Sciatic nerve (tissue), 2 donors: ENCODE data around the gene DBNL. TPM values are rescaled to one million over a fixed set of nuclear protein-coding genes. Genes with fewer than 3 reads are reported as not detected.

Experiments used
- ATAC-seq: fragments of 200-7000 bp; cut with Tn5 transposase; one replicate; pipeline ENCODE4 v1.9.1; 2020; ENCODE audit warnings: mild to moderate bottlenecking, moderate library complexity
- DNase-seq: peaks from one replicate; pipeline ENCODE4 v3.0.0-alpha.2; 2020; ENCODE audit warnings: low spot score
- intact Hi-C: fragments of 100-400 bp; cut with DNase I; formaldehyde crosslinking; loops from one replicate; pipeline ENCODE4 v1.14.2; 2022
- total RNA-seq: library from RNA; stranded (reverse); fragmentation: NEBNext Ultra II Directional; extraction: Animal tissue kit (Norgen Biotek cat#: 25700); gene quantifications from one replicate; pipeline ENCODE4 v1.2.1, GENCODE V29; 2021
- donor health status: DM: no; HTN: no; CAD: no.
- donor health status: DM: no; HTN: no; CAD: no.

DBNL gene
- total RNA-seq, 1 donor from 2014 or later = 85.1 TPM

- intact Hi-C loops = loop anchor here (10.0 kb wide), 1 partner anchor 112 kb away; the partner anchor contains the start of gene GCK
- peak; percentile 87 for DNase-seq
- peak; percentile 53 for ATAC-seq
Measured at GRCh38 chr7:44072364-44073231, 28.1 kb downstream of the DBNL start.

DNA sequence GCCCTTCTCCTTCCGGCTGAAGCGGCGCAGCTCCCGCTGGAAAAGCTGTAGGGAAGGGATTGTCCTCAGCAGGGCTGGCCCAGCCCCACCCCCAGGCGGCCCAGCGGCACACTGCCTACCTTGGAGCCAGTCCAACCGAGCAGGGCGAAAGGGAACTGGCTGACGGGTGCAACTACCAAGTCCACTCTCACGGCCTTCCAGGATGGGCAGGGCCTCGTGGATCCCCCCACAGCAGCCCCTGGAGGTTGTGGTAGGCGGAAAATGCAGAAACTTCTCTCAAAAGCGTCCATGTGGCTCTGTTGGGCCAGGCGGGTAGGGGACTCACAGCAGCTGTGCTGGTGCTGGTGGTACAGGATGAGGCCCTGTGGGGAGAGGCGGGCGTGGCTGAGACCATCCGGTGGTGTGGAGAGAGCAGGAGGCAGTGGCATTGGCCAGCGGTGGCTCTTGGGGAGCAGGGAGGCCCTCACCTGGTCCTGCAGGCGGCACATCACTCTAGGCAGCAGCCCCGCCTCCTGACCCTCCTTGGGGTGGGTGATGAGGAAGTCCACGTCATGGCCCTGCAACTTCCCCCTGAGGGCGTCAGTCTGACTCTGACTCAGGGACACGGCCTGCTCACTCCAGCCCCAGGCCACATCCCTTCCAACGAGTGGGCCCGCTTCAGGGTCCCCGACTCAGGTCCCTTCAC is 29.3 kb downstream of the DBNL start:
- ATAC-seq = peak; percentile 76
- intact Hi-C loops = loop anchor here (10.0 kb wide), 1 partner anchor 111 kb away; the partner anchor contains the start of gene GCK

DNA sequence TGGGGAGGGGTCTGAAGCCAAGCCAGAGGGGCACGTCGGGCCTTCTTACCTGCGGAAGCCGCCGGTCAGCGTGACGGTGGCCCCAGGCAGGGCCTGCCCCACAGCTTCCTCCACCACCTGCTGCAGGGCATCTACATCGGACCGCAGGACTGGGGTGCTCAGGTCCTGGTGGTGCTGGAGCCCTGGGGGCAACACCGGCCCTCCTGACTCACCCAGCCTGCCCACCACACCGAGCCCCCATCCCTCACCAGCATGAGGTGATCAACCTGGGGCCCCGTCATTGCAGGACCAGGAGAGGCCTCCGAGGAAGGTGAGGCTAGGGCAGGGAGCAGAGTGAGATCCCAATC is 29.8 kb downstream of the DBNL start:
- DNase-seq = no peak
- peak; percentile 2 for ATAC-seq
- intact Hi-C loops = loop anchor here (10.0 kb wide), 1 partner anchor 110 kb away; the partner anchor contains the start of gene GCK

More for the DNA sequence above, 29.3 kb downstream of the DBNL start:
- DNase-seq = peak; percentile 83

DNA sequence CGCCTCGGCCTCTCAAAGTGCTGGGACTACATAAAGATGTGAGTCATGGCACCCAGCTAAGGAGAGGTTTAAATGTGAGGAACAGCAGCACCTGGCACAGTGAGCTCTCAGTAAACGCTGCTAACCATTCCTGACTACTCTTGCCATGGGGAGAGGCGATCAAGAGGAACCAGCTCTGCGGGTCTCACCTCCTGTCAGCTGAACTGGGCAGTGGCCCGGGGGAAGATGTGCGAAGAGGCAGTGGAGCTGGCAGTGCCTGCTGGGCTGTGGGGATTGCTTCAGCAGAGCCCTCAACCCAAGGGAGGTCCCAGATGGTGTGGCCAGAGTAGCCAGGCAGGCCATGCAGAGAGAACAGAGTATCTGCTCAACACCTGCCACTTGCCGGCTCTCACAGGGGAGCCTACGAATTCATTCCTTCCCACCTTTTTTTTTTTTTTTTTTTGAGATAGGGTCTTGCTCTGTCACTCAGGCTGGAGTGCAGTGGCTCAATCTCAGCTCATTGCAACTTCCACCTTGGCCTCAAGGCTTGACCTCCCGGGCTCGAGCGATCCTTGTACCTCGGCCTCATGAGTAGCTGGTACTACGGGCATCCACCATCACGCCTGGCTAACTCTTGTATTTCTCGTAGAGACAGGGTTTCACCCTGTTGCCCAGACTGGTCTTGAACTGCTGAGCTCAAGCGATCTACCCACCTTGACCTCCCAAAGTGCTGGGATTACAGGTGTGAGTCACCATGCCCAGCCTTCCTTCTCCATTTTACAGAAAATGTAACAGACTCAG is 31.0 kb downstream of the DBNL start:
- no peak for ATAC-seq

GRCh38 chr7:44076101-44076895 is 31.8 kb downstream of the DBNL start:
- no peak for ATAC-seq
- intact Hi-C loops = loop anchor here (10.0 kb wide), 1 partner anchor 109 kb away; the partner anchor contains the start of gene GCK
- DNase-seq = no peak

More for the DNA sequence above, 31.0 kb downstream of the DBNL start:
- DNase-seq = no peak
- intact Hi-C loops = loop anchor here (10.0 kb wide), 1 partner anchor 109 kb away; the partner anchor contains the start of gene GCK

- intact Hi-C loops = loop anchor here (10.0 kb wide), 1 partner anchor 108 kb away; the partner anchor contains the start of gene GCK
- DNase-seq (no peak), ATAC-seq (no peak)
Measured at GRCh38 chr7:44077061-44077460, 32.6 kb downstream of the DBNL start.

GRCh38 chr7:44077681-44078091 is 33.2 kb downstream of the DBNL start:
- no peak for ATAC-seq
- intact Hi-C loops = loop anchor here (10.0 kb wide), 1 partner anchor 107 kb away; the partner anchor contains the start of gene GCK
- no peak for DNase-seq

DNA sequence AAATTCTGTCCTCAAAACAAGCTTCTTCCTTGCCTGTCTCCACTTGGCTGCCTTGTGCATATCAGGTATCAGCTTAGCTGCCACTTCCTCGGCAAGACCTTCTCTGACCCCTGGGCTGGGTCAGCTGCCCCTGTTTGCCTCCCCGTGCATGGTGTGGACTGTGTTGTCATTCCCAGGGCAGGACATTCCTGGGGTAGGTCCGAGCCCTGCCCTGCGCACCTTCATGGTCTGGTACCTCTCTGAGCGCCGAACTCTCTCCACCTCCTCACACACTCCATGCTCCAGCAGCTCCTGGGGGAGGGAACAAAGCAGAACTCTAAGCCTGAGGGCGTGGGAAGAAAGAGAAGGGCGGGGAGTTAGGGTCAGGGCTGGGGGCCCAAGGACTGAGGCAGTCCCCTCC is 34.0 kb downstream of the DBNL start:
- intact Hi-C loops = loop anchor here (10.0 kb wide), 1 partner anchor 106 kb away; the partner anchor contains the start of gene GCK
- ATAC-seq (no peak), DNase-seq (no peak)

DNA sequence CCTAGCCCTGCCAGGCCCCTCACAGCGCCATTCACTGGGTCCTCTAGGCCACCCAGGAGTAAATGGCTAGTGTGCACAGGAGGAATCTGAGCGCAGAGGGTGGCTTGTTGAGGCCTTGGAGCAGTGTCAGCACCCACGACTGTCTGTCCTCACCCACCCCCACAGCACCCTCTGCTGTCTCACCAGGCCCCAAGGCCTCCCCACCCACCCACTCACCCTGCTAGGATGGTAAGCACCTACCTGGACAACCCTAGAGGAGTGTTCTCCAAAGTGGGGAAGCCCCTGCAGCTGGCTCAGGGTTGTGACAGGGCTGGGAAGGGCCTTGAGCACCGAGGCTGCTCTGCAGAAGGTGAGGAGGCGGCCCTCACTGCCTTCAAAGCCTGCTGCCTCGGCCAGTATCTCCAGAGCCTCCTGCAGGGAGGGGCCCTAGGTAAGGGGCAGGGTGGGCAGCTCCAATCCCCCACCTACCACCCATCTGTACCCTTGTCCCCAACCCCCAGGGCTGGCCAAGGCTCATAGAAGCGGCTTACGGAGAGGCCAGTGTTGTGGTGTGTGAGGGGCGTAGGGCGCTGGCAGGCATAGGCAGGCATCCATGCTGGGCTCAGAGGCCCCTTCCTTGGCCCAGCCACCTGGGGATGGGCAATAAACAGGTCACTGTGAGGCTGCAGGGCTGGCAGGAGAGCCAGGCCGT is 35.0 kb downstream of the DBNL start:
- intact Hi-C loops = loop anchor here (10.0 kb wide), 1 partner anchor 105 kb away; the partner anchor contains the start of gene GCK
- ATAC-seq = no peak
- no peak for DNase-seq

DNA sequence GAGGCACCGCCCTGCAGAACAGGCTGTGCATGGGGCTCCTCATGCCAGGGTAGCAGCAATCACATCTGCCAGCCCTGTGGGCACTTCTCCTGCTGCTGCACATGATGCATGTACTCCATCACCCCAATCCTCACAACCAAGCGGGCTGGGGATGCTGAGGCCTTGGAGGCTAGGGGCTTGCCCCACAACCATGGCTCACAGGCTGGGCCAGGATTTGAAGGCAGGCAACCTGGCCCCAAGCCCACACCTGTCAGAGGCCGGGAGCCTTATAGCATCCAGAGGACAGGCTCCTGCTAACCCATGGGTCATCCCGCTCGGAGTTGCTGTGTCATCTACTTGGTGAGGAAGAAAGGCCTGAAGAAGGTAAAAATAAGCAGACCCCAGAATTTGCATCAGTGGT is 35.6 kb downstream of the DBNL start:
- DNase-seq = no peak
- intact Hi-C loops = no loop called here
- ATAC-seq = no peak

- DNase-seq (no peak), ATAC-seq (no peak)
- intact Hi-C loops = no loop called here
Measured at GRCh38 chr7:44080686-44081265, 36.3 kb downstream of the DBNL start.

DNA sequence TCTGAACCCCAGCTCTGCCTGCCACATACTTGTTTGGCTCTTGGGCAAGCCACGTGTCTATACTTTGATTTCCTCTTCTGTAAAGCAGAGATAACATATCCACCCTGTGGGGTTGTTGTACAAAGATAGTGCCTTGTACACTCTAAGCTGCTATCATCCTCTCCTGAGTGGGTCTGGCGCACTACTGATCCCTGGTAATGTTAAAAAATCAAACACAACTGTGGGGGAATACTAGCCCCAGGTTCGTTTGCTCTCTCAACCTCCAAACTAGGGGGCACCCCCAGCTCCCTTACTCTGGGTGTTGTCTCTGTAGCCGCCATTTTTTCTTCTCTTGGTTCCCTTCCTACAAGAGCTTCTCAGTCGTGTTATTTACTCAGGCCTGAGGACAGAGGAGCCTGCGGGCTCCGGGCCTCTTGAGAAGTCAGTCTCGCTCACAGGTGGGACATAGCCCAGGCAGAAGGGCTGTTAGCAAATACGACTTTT is 36.8 kb downstream of the DBNL start:
- DNase-seq = no peak
- no peak for ATAC-seq
- intact Hi-C loops = no loop called here

DNA sequence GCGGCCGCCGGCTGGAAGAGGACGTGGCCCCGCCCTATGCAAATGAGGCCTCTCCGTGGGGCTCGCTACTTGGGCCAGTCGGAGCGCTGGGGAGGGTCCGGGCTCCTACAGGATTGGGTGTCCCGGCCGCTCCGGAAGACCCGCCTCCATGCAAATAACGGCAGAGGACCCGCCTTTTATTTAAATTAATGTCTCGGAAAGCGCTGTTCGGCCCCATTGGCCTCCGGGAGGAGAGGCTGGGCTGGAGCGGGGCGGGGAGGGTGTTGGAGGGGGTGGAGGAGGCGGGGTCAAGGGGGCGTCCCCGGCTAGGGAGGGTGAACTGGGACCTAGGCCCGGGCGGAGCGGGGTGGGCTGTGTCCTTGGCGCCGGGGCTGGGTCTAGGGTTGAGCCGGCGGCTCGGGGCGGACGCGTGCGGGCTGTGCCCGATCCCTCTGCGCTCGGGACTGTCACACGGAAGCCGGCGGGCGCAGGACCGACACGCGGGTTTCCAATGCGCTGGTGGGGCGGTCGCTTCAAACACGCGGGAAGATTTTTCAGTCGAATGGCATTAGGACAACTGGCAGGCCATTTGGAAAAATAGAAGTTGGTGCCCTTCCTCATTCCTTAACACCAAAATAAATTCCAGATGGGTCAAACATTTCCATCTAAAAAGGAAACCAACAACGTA is 38.2 kb downstream of the DBNL start:
- ATAC-seq = peak; percentile 98
- intact Hi-C loops = no loop called here

DNA sequence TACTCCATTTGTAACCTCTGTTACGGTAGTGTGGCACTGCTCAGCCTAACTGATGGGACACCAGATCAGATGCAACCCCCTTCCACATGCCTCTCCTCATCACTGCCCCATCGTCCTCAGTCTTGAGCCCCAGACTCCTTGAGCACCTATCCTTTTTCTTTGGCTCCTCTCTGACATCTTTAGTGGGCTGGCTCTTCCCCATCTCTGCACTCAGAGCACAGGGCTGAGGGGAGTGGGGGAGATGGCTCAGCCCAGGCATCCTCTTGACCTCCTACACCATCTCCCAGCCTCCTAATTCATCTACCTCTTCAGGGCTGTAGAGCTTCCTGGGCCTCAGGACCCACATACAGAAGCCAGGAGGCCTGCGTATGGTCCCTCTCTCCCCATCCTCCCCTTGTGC is 39.3 kb downstream of the DBNL start:
- DNase-seq = no peak
- no peak for ATAC-seq
- intact Hi-C loops = no loop called here

More for the DNA sequence above, 38.2 kb downstream of the DBNL start:
- DNase-seq = peak; percentile 98

- DNase-seq = no peak
- intact Hi-C loops = no loop called here
- ATAC-seq = no peak
Measured at GRCh38 chr7:44084701-44085100, 40.2 kb downstream of the DBNL start.

- intact Hi-C loops = no loop called here
- DNase-seq (no peak), ATAC-seq (no peak)
Measured at GRCh38 chr7:44085546-44085945, 41.0 kb downstream of the DBNL start.

GRCh38 chr7:44086627-44087026 is 42.1 kb downstream of the DBNL start:
- ATAC-seq = no peak
- intact Hi-C loops = no loop called here
- no peak for DNase-seq
